ES-I3 (cell line): Measurements from ENCODE around the gene HSD11B1.

Experiments
- H3K36me3 ChIP-seq: 2 replicates; pipeline ENCODE4 v1.6.1; 2013; ENCODE audit warnings: mild to moderate bottlenecking, low read length, control low read depth, moderate library complexity; ENCODE audit not compliant: insufficient read depth
- H3K4me1 ChIP-seq: 2 replicates; pipeline ENCODE4 v1.6.1; 2013; ENCODE audit warnings: mild to moderate bottlenecking, control low read depth, low read length; ENCODE audit not compliant: insufficient read depth
- H3K9ac ChIP-seq: 2 replicates; pipeline ENCODE4 v1.6.1; 2013; ENCODE audit warnings: low read depth, mild to moderate bottlenecking, low read length, moderate library complexity
- H3K9me3 ChIP-seq: 2 replicates; pipeline ENCODE4 v1.6.1; 2013; ENCODE audit warnings: mild to moderate bottlenecking, low read length, moderate library complexity; ENCODE audit not compliant: control insufficient read depth, insufficient read depth

Gene HSD11B1

DNA sequence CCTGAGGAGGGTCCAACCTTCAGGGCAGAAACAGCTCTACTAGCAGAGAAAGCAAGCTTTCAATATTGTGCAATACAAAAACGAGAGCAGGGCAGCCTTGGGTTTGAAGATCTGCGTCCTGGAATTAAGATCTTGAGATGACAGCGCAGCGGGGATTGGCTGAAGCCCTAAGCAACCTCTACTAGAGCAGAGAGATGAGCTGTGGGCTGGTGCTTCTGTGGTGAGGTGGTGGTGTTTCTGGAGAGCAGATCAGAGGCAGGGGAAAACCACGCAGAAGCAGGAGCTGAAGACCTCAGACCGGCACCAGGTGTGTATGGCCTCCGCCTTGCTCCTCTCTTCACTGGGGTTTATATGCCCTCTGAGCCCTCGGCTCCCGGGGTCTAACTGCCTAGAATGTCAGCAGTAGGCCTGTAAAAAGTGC, 63.7 kb downstream of the HSD11B1 start:
- H3K9ac ChIP-seq, result no peak overlapping the region

DNA sequence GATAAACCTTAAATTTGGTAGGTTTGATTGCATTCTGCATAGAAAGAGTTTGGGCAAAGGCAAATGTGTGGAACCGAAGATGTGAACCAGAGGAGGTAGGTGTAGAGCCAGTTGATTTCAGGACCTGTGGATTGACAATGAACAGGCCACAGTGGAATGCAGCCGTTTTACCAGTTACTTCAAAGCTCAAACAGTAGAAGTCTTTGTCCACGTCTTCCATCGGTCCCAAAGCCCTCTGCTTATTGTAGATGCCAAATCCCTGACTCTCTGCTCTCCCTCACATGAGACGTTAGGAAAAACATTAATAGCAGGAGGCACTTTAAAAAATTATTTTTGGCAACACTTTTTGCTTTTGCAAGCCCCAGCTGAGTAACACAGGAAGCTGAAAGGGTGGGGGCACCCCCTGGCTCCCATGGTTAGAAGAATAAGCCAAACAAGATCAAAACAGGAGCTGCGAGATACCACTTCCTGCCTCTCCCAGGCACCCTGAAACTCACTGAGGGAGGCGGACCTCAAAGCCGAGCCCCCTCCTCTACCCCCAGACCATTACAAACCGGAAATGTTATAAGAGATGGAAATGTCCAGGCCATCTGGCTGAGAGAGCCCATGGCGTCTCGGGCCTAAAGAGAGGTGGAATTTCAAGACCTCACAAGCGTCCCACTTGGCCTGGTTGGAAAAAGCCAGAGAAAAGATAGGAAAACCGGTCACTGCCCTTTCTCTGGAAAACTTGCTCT, 64.7 kb downstream of the HSD11B1 start:
- no peaks in the 10 kb centered on the region for H3K36me3 ChIP-seq
- peaks cover 8% of the 10 kb centered on the region; the same call in 1 of the 2 replicates for H3K4me1 ChIP-seq

More for the DNA sequence above, 63.7 kb downstream of the HSD11B1 start:
- Histone ChIP-seq H3K4me1 (peaks cover 8% of the 10 kb centered on the region; the same call in 1 of the 2 replicates), H3K36me3 (no peaks in the 10 kb centered on the region), H3K9me3 (no peaks in the 10 kb centered on the region)

DNA sequence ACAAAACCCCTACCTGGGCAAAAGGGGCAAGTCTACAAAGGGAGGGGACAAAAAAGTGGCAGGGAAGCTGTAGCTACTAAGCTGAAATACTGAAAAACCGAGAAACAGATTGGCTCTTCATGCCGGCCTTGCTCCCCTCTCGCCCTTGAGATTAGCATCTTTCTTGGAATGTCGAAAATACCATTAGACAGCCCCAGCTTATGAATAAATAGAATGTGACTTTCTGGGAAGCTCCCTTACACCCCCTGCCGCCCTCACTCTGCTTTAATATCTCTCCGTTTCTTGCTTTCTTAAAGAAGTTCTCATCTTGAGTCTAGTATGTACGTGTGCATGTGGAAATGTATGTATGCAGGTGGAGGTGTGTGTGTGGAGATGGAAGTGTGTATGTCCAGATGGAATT, 65.3 kb downstream of the HSD11B1 start:
- no peaks in the 10 kb centered on the region for H3K36me3 ChIP-seq
- H3K9ac ChIP-seq, result no peak overlapping the region
- H3K4me1 ChIP-seq, result peaks cover 8% of the 10 kb centered on the region; the same call in 1 of the 2 replicates
- H3K9me3 ChIP-seq, result no peaks in the 10 kb centered on the region

More for the DNA sequence above, 64.7 kb downstream of the HSD11B1 start:
- Histone ChIP-seq H3K9ac (no peak overlapping the region), H3K9me3 (no peaks in the 10 kb centered on the region)

DNA sequence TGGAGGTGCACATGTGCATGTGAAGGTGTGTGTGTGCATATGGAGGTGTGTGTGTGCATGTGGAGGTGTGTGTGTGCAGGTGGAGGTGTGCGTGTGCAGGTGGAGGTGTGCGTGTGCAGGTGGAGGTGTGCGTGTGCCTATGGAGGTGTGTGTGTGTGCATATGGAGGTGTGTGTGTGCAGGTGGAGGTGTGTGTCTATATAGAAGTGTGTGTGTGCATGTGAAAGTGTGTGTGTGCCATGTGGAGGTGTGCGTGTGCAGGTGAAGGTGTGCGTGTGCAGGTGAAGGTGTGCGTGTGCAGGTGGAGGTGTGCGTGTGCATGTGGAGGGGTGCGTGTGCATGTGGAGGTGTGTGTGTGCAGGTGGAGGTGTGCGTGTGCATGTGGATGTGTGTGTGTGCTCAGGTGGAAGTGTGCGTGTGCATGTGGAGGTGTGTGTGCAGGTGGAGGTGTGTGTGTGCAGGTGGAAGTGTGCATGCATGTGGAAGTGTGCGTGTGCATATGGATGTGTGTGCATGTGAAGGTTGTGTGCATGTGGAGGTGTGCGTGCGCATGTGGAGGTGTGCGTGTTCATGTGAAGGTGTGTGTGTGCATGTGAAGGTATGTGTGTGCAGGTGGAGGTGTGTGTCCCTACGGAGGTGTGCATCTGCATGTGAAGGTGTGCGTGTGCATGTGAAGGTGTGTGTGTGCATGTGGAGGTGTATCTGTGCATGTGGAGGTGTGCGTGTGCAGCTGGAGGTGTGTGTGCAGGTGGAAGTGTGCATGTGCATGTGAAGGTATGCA, 66.2 kb downstream of the HSD11B1 start:
- Histone ChIP-seq H3K9me3 (no peaks in the 10 kb centered on the region), H3K4me1 (peaks cover 8% of the 10 kb centered on the region; the same call in 1 of the 2 replicates), H3K36me3 (no peaks in the 10 kb centered on the region), H3K9ac (no peak overlapping the region)

DNA sequence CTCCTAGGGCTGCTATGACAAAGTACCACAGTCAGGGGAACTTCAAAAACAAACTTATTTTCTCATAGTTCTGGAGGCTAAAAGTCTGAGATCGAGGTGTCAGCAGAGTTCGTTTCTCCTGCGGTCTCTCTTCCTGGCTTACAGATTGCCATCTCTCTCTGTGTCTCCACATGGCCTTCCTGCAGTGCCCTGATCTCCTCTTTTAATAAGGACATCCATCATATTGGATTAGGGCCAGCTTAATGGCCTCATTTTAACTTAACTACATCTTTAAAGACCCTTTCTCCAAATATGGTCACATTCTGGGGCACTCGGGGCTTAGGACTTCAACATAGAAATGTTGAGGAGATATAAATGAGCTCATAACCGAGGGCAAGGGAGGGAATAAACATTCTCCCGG, 67.5 kb downstream of the HSD11B1 start:
- no peaks in the 10 kb centered on the region for H3K36me3 ChIP-seq
- peaks cover 8% of the 10 kb centered on the region; the same call in 1 of the 2 replicates for H3K4me1 ChIP-seq
- no peak overlapping the region for H3K9ac ChIP-seq
- no peaks in the 10 kb centered on the region for H3K9me3 ChIP-seq

DNA sequence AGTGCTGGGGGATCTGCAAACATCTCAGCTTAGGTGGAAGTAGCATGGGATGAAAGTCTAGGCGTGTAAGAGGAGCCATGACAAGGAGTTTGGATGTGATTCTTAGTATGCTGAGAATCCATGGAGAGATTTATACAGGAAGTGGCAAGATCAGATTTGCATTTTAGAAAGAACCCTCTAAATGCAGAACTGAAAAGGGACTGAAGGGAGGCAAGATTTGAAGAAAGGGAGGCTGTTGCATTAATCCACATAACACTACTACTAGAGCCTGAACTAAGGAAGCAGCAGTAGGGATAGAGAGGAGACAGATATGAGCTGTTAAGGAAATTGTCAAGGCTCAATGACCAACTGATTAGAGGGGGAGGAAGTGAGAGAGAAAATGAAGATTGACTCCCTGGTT, 69.9 kb downstream of the HSD11B1 start:
- H3K9ac ChIP-seq, result no peak overlapping the region
- H3K4me1 ChIP-seq, result no peaks in the 10 kb centered on the region
- H3K9me3 ChIP-seq, result no peaks in the 10 kb centered on the region
- no peaks in the 10 kb centered on the region for H3K36me3 ChIP-seq

DNA sequence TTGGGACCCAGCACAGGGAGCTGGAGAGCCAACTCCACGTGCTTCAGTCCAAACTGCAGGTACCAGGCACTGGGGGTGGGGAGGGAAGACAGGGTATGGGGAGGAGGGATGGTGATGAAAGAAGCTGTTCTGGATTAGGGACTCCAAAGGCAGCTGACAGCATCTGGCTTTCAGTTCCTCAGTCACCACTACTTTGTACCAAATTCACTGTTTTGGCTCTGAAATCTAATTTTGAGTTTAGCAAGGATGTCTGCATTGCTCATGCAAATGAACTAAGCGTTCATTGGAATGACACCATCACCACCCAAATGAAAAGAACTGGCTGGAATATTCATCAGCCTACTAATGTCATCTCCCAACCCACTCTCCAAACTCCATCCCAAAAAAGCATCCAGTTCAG, 71.0 kb downstream of the HSD11B1 start:
- Histone ChIP-seq H3K9me3 (no peaks in the 10 kb centered on the region), H3K9ac (no peak overlapping the region), H3K4me1 (no peaks in the 10 kb centered on the region), H3K36me3 (no peaks in the 10 kb centered on the region)

DNA sequence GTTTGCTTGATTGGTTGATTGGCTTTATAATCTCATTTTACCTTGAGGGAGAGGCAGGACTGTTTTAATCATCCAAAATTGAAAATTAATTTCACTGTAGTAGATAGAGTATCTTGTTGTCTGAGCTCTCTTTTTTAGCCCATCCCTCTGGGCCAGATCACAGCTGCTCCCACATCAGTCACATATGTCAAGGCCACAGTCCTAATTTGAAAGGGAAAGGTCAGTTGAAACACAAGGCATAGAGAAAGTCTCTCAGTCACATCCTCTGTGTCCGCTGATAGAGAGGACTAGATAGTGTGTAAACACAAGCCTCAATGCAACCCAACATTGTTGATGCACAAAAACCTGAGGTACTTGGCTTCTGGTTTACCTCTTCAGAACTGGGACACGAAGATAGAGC, 72.9 kb downstream of the HSD11B1 start:
- Histone ChIP-seq H3K9ac (no peak overlapping the region), H3K36me3 (no peaks in the 10 kb centered on the region), H3K4me1 (no peaks in the 10 kb centered on the region), H3K9me3 (no peaks in the 10 kb centered on the region)

DNA sequence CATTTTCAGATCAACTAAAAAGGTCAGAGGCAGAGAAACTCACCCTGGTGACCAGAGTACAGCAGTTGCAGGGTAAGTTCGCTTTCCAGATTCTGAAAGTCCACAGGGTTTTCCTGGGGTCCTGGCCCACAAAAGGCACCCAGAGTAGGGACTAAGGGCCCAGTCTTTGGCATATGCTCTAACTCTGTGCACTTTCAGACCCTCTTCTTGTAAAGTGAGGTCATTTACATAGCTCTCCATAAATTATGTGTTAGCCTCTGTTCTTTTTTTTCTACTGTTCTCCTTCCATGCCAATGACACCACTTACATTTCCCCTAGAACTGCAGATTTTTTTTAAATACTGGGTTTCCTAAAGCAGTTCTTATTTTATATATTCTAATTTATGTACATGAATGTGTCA, 73.5 kb downstream of the HSD11B1 start:
- H3K9me3 ChIP-seq, result no peaks in the 10 kb centered on the region
- H3K4me1 ChIP-seq, result no peaks in the 10 kb centered on the region
- H3K36me3 ChIP-seq, result no peaks in the 10 kb centered on the region
- H3K9ac ChIP-seq, result no peak overlapping the region

DNA sequence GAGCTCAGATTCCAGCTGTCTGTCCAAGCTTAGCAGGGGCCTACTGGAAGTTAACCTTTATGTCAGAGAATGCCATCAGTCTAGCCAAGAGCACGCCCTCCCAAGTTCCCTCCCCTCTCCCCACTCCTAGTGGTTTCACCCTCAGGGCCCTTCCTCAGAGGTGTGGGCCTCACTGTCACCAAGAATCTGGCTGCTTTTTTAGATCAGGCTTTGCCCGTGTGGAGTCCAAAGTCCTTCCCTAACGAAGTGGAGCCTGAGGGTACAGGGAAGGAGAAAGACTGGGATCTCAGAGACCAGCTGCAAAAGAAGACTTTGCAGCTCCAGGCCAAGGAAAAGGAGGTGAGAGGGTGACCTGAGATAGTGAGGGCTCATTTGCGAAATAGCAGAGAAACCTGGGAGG, 75.6 kb downstream of the HSD11B1 start:
- no peaks in the 10 kb centered on the region for H3K9me3 ChIP-seq
- H3K9ac ChIP-seq, result no peak overlapping the region
- H3K4me1 ChIP-seq, result no peaks in the 10 kb centered on the region
- H3K36me3 ChIP-seq, result no peaks in the 10 kb centered on the region

DNA sequence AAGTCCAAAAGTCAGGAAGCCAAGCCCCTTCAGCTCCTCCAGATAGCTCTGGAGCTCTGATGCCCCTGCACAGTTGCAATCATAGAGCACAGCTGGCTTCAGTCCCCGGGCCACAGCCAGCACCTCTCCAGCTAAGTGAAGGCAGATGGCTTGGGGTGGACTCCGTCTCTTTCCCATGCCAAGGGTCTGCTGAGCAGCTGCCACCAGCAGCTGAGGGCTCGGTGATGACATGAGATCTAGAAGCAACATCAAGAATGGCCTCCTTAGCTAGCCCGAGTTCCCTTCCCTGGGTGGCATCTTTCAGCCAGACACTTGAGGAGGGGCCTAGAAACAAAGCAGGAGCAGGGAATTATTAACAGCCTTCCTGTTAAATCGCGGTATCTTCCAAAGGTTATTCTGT, 78.7 kb downstream of the HSD11B1 start:
- Histone ChIP-seq H3K4me1 (no peaks in the 10 kb centered on the region), H3K36me3 (no peaks in the 10 kb centered on the region), H3K9ac (peak overlapping the region; percentile 92), H3K9me3 (no peaks in the 10 kb centered on the region)
